NCI-H446 treated with DMSO at 0.1 percent for 48 hours (cell line): ENCODE results near the gene ZNF609.
"Not testable (repeated sequence)": the region's sequence is repeated elsewhere in the genome, so short reads cannot be mapped to it uniquely, and the experiment has no call there.

ENCODE experiments used
- DNase-seq: peaks from one replicate; lab custom pipeline; 2025; lab: John Stamatoyannopoulos, UW

ZNF609 gene

GRCh38 chr15:64583519-64583918, 123.1 kb downstream of the ZNF609 start:
- no peak for DNase-seq

GRCh38 chr15:64583983-64584382, 123.6 kb downstream of the ZNF609 start:
- no peak for DNase-seq

GRCh38 chr15:64586259-64586870, 126.0 kb downstream of the ZNF609 start:
- no peak for DNase-seq

- DNase-seq = no peak
These were observed 126.6 kb downstream of the ZNF609 start for GRCh38 chr15:64586984-64587383.

- DNase-seq = no peak
These were observed 129.2 kb downstream of the ZNF609 start for GRCh38 chr15:64589435-64590084.

GRCh38 chr15:64592845-64593244, 132.5 kb downstream of the ZNF609 start:
- not testable (repeated sequence) for DNase-seq

GRCh38 chr15:64596701-64597476, 136.5 kb downstream of the ZNF609 start:
- DNase-seq = peak; percentile 70

- no peak for DNase-seq
These were observed 137.1 kb downstream of the ZNF609 start for GRCh38 chr15:64597477-64597822.

- no peak for DNase-seq
These were observed 138.8 kb downstream of the ZNF609 start for GRCh38 chr15:64599226-64599625.

- no peak for DNase-seq
These were observed 139.3 kb downstream of the ZNF609 start for GRCh38 chr15:64599716-64600115.

GRCh38 chr15:64600794-64601193, 140.4 kb downstream of the ZNF609 start:
- no peak for DNase-seq

GRCh38 chr15:64604319-64604718, 143.9 kb downstream of the ZNF609 start:
- no peak for DNase-seq

GRCh38 chr15:64607416-64607815, 147.0 kb downstream of the ZNF609 start:
- not testable (repeated sequence) for DNase-seq

GRCh38 chr15:64610257-64610919, 150.0 kb downstream of the ZNF609 start:
- DNase-seq = no peak

GRCh38 chr15:64611085-64611725, 150.8 kb downstream of the ZNF609 start:
- DNase-seq = no peak

- DNase-seq = no peak
These were observed 154.1 kb downstream of the ZNF609 start for GRCh38 chr15:64614519-64614918.

GRCh38 chr15:64617727-64618126, 157.3 kb downstream of the ZNF609 start:
- no peak for DNase-seq

- no peak for DNase-seq
These were observed 157.8 kb downstream of the ZNF609 start for GRCh38 chr15:64618138-64618537.

- peak; percentile 52 for DNase-seq
These were observed 158.2 kb downstream of the ZNF609 start for GRCh38 chr15:64618540-64618939.

GRCh38 chr15:64619880-64620839, 159.8 kb downstream of the ZNF609 start:
- no peak for DNase-seq

GRCh38 chr15:64621056-64621455, 160.7 kb downstream of the ZNF609 start:
- DNase-seq = no peak
